Central memory CD8-positive, alpha-beta T cell (primary cell): ENCODE data around the gene HOXB2.

ENCODE experiments used
- ATAC-seq: fragments of 150-1000 bp; cut with Tn5 transposase; replicated peaks from 2 replicates; pipeline ENCODE4 v1.10.0; 2022; ENCODE audit warnings: mild to moderate bottlenecking, moderate FRiP score, moderate number of reproducible peaks; ENCODE audit not compliant: poor library complexity, severe bottlenecking; ENCODE audit errors: extremely low read depth
- DNase-seq, 2 donors: peaks; one replicate each; pipeline ENCODE4 v3.0.0; 2021; ENCODE audit warnings: low spot score in 2 of 2
- H3K27ac Mint-ChIP-seq: one replicate; pipeline ENCODE4 v1.8.0; 2022; ENCODE audit warnings: low read depth, mild to moderate bottlenecking, moderate library complexity, mixed read lengths
- H3K27me3 Mint-ChIP-seq: one replicate; pipeline ENCODE4 v1.8.0; 2022; ENCODE audit warnings: mixed read lengths
- H3K36me3 Mint-ChIP-seq: one replicate; pipeline ENCODE4 v1.8.0; 2022; ENCODE audit warnings: mild to moderate bottlenecking, moderate library complexity, mixed read lengths; ENCODE audit not compliant: insufficient read depth
- H3K4me1 Mint-ChIP-seq: one replicate; pipeline ENCODE4 v1.8.0; 2022; ENCODE audit warnings: mixed read lengths
- H3K4me3 Mint-ChIP-seq: one replicate; pipeline ENCODE4 v1.8.0; 2022; ENCODE audit warnings: mild to moderate bottlenecking, moderate library complexity, mixed read lengths
- H3K9me3 Mint-ChIP-seq: one replicate; pipeline ENCODE4 v1.8.0; 2022; ENCODE audit warnings: mixed read lengths

HOXB2 gene

DNA sequence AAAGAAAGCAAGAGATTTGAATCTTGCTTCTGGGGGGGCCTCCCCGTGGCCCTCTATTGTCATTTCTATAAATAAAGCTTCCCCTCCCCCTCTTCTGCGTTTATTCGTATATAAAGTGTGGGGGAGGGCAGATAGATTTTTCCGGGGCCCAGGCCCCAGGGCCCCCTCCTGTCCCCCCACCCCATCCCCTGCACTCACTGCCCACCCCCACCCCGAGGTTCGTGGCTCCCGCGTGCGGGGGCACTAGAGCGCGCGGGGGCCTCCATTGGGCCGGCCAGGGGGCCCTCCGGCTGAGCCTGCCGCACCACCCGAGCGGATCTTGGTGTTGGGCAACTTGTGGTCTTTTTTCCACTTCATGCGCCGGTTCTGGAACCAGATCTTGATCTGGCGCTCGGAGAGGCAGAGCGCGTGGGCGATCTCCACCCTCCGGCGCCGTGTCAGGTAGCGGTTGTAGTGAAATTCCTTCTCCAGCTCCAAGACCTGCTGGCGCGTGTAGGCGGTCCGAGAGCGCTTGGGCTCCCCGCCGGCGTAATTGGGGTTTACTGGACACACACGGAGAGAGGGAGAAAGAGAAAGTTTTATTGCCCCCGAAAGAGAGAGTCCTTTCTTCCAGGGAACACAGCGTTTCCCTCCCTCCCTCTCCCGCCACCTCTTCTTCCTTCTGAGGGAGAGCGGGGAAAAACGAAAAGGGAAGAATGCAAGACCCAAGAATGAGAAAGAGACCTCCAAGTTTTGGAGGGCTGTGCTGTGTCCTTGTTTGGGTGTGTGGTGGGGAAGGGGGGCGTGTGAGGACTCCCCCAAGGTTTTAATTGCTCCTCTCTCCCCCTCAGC is 31.8 kb upstream of the HOXB2 start:
- Mint-ChIP-seq H3K36me3 (peaks cover 10% of the 10 kb centered on the region), H3K9me3 (no peaks in the 10 kb centered on the region), H3K27me3 (peaks cover 31% of the 10 kb centered on the region), H3K27ac (no peak overlapping the region), H3K4me3 (peak overlapping the region; percentile 90), H3K4me1 (peaks cover 15% of the 10 kb centered on the region)
- no peak for ATAC-seq
- DNase-seq = no peak

GRCh38 chr17:48575673-48576478 is 31.0 kb upstream of the HOXB2 start:
- Mint-ChIP-seq H3K4me3 (peak overlapping the region; percentile 40), H3K36me3 (peaks cover 15% of the 10 kb centered on the region), H3K9me3 (no peaks in the 10 kb centered on the region), H3K27ac (no peak overlapping the region), H3K27me3 (peaks cover 22% of the 10 kb centered on the region), H3K4me1 (peaks cover 15% of the 10 kb centered on the region)
- DNase-seq (no peak), ATAC-seq (no peak)

DNA sequence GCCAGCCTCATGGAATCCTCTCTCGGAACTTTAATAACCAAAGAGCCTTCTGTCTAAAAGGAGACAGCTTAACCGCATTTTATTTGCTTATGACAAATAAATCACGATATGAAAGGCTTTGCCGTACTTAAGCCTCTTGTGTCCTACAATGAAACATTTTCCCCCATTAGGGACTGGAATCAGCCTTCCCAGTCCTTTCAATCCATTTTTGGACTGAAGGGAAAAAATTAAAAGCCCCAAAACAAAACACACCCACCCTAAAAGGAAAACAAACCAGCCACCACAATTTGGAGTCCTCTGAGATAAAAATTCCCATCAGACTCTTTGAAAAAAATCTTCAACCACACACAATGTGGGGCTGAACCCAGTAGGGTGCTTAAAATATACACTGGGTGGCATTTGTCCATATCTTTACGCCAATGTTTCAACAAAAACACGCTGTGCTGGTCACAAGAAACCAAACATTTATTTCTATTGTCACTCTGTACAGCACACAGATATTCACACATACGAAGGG is 30.2 kb upstream of the HOXB2 start:
- Mint-ChIP-seq H3K27ac (no peak overlapping the region), H3K4me1 (peaks cover 15% of the 10 kb centered on the region), H3K9me3 (no peaks in the 10 kb centered on the region), H3K27me3 (peaks cover 15% of the 10 kb centered on the region), H3K36me3 (peaks cover 15% of the 10 kb centered on the region), H3K4me3 (no peak overlapping the region)
- no peak for ATAC-seq
- DNase-seq = no peak

GRCh38 chr17:48574505-48575065 is 29.7 kb upstream of the HOXB2 start:
- Mint-ChIP-seq H3K27ac (no peak overlapping the region), H3K36me3 (peaks cover 15% of the 10 kb centered on the region), H3K27me3 (peaks cover 9% of the 10 kb centered on the region), H3K4me3 (no peak overlapping the region), H3K4me1 (peaks cover 15% of the 10 kb centered on the region), H3K9me3 (no peaks in the 10 kb centered on the region)
- DNase-seq (no peak), ATAC-seq (no peak)

DNA sequence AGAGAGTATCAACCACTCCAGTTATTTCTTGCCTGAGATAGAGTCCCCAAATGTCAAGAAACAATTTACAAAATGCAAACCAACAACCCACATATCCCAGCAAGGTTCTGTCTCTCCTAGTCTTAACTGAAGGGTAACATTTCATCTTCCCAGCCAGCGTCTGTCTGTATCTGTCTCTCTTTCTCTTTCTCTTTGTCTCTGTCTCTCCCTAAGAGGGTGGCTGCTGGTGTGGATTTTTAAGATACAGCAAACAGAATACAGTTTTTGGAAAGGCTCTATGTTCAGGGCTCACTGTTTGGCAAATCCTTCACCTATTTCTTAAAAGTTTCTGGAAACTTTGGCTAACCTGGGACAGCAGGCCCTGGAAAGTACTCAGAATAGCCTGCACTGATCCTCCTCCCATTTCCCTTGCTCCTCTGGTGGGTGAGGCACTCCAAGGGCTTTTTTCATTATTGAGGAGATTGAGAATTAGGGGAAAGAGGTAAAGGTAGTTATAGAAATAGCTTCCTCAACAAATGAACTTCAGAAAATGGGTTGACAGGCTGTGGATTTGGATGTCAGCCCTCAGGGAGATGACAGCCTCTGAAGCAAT is 27.0 kb upstream of the HOXB2 start:
- no peak overlapping the region for H3K27ac Mint-ChIP-seq
- H3K4me3 Mint-ChIP-seq = no peak overlapping the region
- no peaks in the 10 kb centered on the region for H3K27me3 Mint-ChIP-seq
- H3K4me1 Mint-ChIP-seq = peaks cover 11% of the 10 kb centered on the region
- H3K9me3 Mint-ChIP-seq = no peaks in the 10 kb centered on the region
- H3K36me3 Mint-ChIP-seq = peaks cover 9% of the 10 kb centered on the region
- ATAC-seq (no peak), DNase-seq (no peak)

- no peak overlapping the region for H3K4me3 Mint-ChIP-seq
- H3K9me3 Mint-ChIP-seq = no peaks in the 10 kb centered on the region
- peaks cover 9% of the 10 kb centered on the region for H3K36me3 Mint-ChIP-seq
- H3K4me1 Mint-ChIP-seq = peaks cover 11% of the 10 kb centered on the region
- no peak overlapping the region for H3K27ac Mint-ChIP-seq
- H3K27me3 Mint-ChIP-seq = no peaks in the 10 kb centered on the region
- ATAC-seq = no peak
- DNase-seq = no peak
Observed at GRCh38 chr17:48571024-48571818, 26.3 kb upstream of the HOXB2 start.

DNA sequence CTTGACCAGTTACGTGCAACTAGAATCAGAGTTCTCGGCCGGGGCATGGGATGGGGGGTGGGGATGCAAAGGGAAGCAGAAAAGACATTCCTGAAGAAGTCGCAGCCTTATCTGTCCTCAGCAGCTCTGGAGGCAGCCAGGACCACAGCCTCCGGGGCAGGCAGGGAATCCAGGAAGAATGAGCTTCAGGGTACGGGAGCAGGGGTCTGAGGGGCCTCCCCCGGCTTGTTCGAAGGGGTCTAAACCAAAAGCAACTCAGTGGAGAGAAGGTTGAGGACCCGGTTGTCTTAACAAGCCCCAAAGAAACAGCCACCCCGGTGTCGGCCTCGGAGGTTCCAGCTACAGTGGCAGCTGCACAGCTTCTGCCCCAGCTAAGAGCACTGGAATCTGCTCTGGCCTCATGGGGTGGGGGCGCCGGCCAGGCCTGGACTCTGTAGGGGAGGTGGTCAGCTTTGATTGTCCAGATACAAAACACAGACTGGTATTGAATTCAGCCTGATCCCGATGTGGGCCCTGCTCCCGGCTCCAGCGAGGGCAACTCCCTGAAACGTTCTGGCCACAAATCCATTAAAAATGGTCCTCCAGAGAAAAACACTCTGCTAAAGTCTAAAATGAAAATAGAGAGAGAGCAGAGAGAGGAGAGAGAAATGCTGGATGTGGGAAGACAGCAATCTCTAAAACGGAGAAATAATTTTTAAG is 25.6 kb upstream of the HOXB2 start:
- ATAC-seq = no peak
- Mint-ChIP-seq H3K4me3 (no peak overlapping the region), H3K9me3 (no peaks in the 10 kb centered on the region)

DNA sequence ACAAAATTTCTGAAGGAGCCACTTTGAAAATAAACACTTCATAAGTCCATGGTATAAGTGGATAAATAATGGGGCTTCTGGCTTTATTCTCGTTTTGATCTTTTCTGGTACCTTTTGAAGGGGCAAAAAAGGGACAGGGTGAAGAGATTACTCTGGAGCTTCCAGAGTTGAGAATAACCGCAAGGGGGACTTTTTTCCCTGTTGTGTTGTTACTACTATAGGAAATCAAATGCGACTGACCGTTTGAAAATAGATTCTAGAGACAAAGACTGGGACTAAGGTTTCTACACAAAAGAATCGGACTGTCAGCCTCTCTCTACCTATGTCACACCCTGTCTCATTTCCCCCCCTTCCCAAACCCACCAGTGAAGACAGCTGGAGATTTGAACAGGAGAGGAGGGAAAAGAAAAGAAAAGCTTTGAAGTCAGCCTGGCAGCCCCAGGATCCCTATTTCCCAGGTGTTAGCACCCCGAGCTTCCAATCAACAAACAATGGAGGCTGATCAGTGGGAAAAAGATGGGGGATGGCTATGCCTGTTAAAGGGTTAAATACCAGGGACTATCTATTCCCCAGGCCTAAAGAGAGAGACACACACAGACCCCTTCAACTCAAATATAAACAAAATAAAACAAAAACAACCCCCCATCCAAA is 24.9 kb upstream of the HOXB2 start:
- Mint-ChIP-seq H3K27me3 (no peaks in the 10 kb centered on the region), H3K36me3 (peaks cover 9% of the 10 kb centered on the region), H3K27ac (no peak overlapping the region), H3K4me1 (peaks cover 11% of the 10 kb centered on the region), H3K9me3 (no peaks in the 10 kb centered on the region), H3K4me3 (no peak overlapping the region)
- DNase-seq (no peak), ATAC-seq (no peak)

More for the DNA sequence above, 25.6 kb upstream of the HOXB2 start:
- DNase-seq = no peak
- no peak overlapping the region for H3K27ac Mint-ChIP-seq
- peaks cover 11% of the 10 kb centered on the region for H3K4me1 Mint-ChIP-seq
- H3K36me3 Mint-ChIP-seq = peaks cover 9% of the 10 kb centered on the region
- H3K27me3 Mint-ChIP-seq = no peaks in the 10 kb centered on the region

DNA sequence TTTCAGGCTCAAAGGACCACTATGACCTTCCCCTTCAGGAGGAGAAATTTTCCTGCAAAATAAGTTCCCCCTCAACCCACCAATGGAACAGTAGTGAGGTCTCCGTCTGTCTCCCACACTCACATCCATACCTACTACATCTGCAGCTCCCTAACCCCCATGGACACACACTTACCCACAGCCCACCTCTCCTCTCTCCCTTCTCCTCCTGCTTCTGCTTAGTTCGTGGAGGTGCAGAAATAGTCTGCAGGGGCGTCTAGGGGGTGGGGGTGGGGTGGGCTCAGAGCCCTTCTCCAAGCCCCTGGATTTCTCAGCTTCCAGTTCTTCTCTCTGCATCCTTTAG is 24.3 kb upstream of the HOXB2 start:
- ATAC-seq (no peak), DNase-seq (no peak)
- Mint-ChIP-seq H3K9me3 (no peaks in the 10 kb centered on the region), H3K27ac (no peak overlapping the region), H3K36me3 (peaks cover 9% of the 10 kb centered on the region), H3K4me3 (no peak overlapping the region), H3K4me1 (peaks cover 11% of the 10 kb centered on the region), H3K27me3 (no peaks in the 10 kb centered on the region)

DNA sequence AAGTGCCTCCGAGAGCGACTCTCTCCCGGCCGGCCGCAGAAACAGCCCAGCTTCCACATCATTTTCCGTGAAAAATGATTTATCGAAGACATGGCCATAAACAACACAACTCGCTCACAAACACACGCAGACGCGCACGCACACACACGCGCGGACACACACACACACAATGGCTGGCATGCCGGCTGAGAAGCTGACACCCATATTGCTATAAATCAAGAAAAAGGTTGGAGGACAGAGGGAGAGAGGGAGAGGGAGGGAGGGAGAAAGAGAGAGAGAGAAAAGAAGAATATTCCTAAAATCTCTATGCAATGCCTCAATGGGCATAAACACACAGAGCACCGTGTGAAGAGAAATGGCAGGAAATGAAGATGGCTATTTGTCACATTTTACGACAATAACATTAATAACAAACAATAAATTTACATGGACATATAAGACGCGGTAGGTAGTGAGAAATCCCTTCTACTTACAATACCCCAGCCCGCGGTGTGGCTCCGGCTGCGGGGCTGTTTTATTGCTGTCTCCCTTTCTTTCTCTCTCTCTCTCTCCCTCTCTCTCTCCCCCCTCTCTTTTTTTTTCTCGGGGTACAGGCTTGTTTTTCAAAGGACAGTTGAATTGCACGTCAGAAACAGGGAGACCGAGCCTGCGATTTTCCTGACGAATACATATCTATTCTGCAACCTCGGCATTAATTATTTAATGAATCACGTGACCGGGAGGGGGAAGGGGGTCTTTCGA is 23.8 kb upstream of the HOXB2 start:
- Mint-ChIP-seq H3K27ac (no peak overlapping the region), H3K36me3 (peaks cover 9% of the 10 kb centered on the region), H3K27me3 (no peaks in the 10 kb centered on the region), H3K9me3 (no peaks in the 10 kb centered on the region), H3K4me1 (peaks cover 10% of the 10 kb centered on the region), H3K4me3 (no peak overlapping the region)
- no peak for DNase-seq
- ATAC-seq = no peak
